NCI-H345 treated with DMSO at 0.1 percent for 48 hours (cell line): ENCODE measurements around the gene HELZ2.
"Not testable (repeated sequence)": the region's sequence is repeated elsewhere in the genome, so short reads cannot be mapped to it uniquely, and the experiment has no call there.

ENCODE experiments used
- DNase-seq: peaks from one replicate; lab custom pipeline; 2025; ENCODE audit not compliant: unreplicated experiment; lab: John Stamatoyannopoulos, UW

HELZ2 gene

GRCh38 chr20:63580796-63581461, 6.9 kb upstream of the HELZ2 start:
- no peak for DNase-seq

GRCh38 chr20:63579017-63579694, 5.1 kb upstream of the HELZ2 start:
- no peak for DNase-seq

GRCh38 chr20:63578224-63579016, 4.4 kb upstream of the HELZ2 start:
- no peak for DNase-seq

- DNase-seq, result no peak
These were observed 3.4 kb upstream of the HELZ2 start for GRCh38 chr20:63577317-63577894.

- DNase-seq, result no peak
These were observed 2.3 kb upstream of the HELZ2 start for GRCh38 chr20:63576311-63576710.

- no peak for DNase-seq
These were observed 1.0 kb upstream of the HELZ2 start for GRCh38 chr20:63574829-63575743.

- DNase-seq, result no peak
These were observed 350 bp downstream of the HELZ2 start for GRCh38 chr20:63573647-63574131.

- no peak for DNase-seq
These were observed 1.0 kb downstream of the HELZ2 start for GRCh38 chr20:63572788-63573646.

- no peak for DNase-seq
These were observed 1.8 kb downstream of the HELZ2 start for GRCh38 chr20:63572071-63572787.

GRCh38 chr20:63571087-63571478, 3.0 kb downstream of the HELZ2 start:
- not testable (repeated sequence) for DNase-seq

- DNase-seq, result no peak
These were observed 3.6 kb downstream of the HELZ2 start for GRCh38 chr20:63570281-63571086.

GRCh38 chr20:63568986-63569949, 4.8 kb downstream of the HELZ2 start:
- DNase-seq, result no peak

- no peak for DNase-seq
These were observed 5.7 kb downstream of the HELZ2 start for GRCh38 chr20:63568170-63568981.

- no peak for DNase-seq
These were observed 6.5 kb downstream of the HELZ2 start for GRCh38 chr20:63567386-63568169.

GRCh38 chr20:63567136-63567385, 7.0 kb downstream of the HELZ2 start:
- no peak for DNase-seq
